ENCODE data around the gene MEGF9. TPM values are rescaled to one million over a fixed set of nuclear protein-coding genes. Genes with fewer than 3 reads are reported as not detected.
"Not testable (repeated sequence)": the region's sequence is repeated elsewhere in the genome, so short reads cannot be mapped to it uniquely, and the experiment has no call there.

The MEGF9 gene
- total RNA-seq, 2 donors from 2014 or later: 8.3 to 11.6 TPM

DNA sequence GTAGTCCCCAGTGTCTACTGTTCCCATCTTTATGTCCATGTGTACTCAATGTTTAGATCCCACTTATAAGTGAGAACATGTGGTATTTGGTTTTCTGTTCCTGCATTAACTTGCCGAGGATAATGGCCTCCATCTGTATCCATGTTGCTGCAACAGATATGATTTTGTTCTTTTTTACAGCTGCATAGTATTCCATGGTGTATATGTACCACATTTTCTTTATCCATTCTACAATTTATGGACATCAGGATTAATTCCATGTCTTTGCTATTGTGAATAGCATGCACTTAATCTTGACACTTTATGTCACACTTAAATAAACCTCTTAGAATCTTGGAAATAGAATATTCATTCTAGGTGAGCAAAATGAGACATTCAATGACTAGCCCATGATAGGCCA is 73.4 kb downstream of the MEGF9 start:
- ATAC-seq; DNase-seq; intact Hi-C loops (cut with DNase I, micrococcal nuclease): not testable (repeated sequence)

DNA sequence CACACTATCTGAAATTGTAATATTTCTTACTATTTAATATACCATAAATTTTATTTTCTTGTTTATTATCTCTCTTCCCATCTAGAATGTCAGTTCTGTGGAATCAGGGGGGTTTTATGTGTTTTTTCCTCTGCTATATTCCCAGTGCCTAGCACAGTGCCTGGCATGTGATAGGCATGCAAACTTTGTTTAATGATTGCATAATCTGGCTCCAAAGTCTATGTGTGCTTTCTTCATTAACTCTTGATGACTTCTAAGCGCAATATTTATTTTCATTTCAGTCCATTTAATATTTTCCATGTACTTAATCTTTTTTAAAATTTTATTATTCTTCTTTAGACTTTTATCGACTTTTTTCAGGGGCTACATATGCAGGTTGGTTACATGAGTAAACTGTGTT is 73.9 kb downstream of the MEGF9 start:
- DNase-seq: no peak
- intact Hi-C loops (cut with DNase I, micrococcal nuclease): no loop called here
- ATAC-seq: no peak

- no peak for DNase-seq
- intact Hi-C loops (cut with DNase I, micrococcal nuclease): no loop called here
- no peak for ATAC-seq
Observed at GRCh38 chr9:120637919-120638318, 76.4 kb downstream of the MEGF9 start.

GRCh38 chr9:120636194-120636957 is 77.9 kb downstream of the MEGF9 start:
- intact Hi-C loops (cut with DNase I, micrococcal nuclease): no loop called here
- no peak for DNase-seq
- ATAC-seq: no peak

- ATAC-seq (no peak), DNase-seq (no peak)
- intact Hi-C loops (cut with DNase I, micrococcal nuclease): no loop called here
Observed at GRCh38 chr9:120635011-120635410, 79.3 kb downstream of the MEGF9 start.

- no peak for DNase-seq
- intact Hi-C loops (cut with DNase I, micrococcal nuclease): no loop called here
Observed at GRCh38 chr9:120630333-120630732, 83.9 kb downstream of the MEGF9 start.

DNA sequence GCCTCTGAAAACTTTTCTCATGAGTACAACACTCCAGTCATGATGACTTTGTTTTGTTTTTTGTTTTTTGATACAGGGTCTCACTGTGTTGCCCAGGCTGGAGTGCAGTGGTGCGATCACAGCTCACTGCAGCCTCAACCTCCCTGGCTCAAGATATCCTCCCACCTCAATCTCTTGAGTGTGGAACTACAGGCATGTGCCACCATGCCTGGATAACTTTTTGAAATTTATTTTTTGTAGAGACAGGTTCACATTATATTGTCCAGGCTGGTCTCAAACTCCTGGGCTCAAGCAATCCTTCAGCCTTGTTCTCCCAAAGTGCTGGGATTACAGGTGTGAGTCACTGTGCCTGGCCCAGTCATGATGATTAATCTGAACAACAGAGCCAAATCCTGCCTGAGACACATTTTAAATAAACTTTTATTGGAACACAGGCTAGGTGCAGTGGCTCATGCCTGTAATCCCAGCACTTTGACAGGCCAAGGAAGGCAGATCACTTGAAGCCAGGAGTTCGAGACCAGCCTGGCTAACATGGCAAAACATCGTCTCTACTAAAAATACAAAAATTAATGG is 85.3 kb downstream of the MEGF9 start:
- DNase-seq; intact Hi-C loops (cut with DNase I, micrococcal nuclease); ATAC-seq: not testable (repeated sequence)

More at GRCh38 chr9:120630333-120630732, 83.9 kb downstream of the MEGF9 start:
- ATAC-seq: no peak

- ATAC-seq (no peak), DNase-seq (no peak)
- intact Hi-C loops (cut with DNase I, micrococcal nuclease): no loop called here
Observed at GRCh38 chr9:120628207-120628924, 85.9 kb downstream of the MEGF9 start.

- DNase-seq: no peak
- ATAC-seq: no peak
- intact Hi-C loops (cut with DNase I, micrococcal nuclease): no loop called here
Observed at GRCh38 chr9:120627073-120627472, 87.2 kb downstream of the MEGF9 start.

DNA sequence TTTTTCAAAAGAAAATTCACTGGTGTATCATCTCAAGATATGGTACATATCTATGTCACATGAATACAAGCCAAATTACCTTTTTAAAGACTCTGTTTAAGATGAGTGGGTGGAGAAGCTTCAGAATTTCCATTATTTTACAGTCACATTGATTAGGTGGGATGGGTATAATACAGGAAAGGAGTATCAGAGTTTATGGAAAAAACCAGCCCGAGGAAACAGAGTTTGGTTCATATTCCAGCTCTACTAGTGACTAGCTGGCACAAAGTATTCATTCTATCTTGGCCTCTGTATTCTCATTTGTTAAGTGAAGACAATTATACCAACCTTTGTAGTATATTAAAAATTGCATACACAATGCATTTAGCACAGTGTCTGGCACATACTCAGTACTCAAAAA is 87.8 kb downstream of the MEGF9 start:
- ATAC-seq (peak; percentile 32), DNase-seq (no peak)
- intact Hi-C loops (cut with DNase I, micrococcal nuclease): no loop called here

GRCh38 chr9:120625222-120625621 is 89.0 kb downstream of the MEGF9 start:
- intact Hi-C loops (cut with DNase I, micrococcal nuclease): no loop called here
- DNase-seq (no peak), ATAC-seq (no peak)

GRCh38 chr9:120622790-120623189 is 91.5 kb downstream of the MEGF9 start:
- intact Hi-C loops (cut with DNase I, micrococcal nuclease): no loop called here
- ATAC-seq (no peak), DNase-seq (no peak)

- DNase-seq (no peak), ATAC-seq (no peak)
- intact Hi-C loops (cut with DNase I, micrococcal nuclease): no loop called here
Observed at GRCh38 chr9:120621941-120622340, 92.3 kb downstream of the MEGF9 start.

GRCh38 chr9:120619751-120620655 is 94.3 kb downstream of the MEGF9 start:
- peak; percentile 29 to 61 for DNase-seq
- ATAC-seq: peak; percentile 87
- intact Hi-C loops (cut with DNase I, micrococcal nuclease): no loop called here

GRCh38 chr9:120616966-120617935 is 97.0 kb downstream of the MEGF9 start:
- ATAC-seq (no peak), DNase-seq (no peak)
- intact Hi-C loops (cut with DNase I, micrococcal nuclease): no loop called here

DNA sequence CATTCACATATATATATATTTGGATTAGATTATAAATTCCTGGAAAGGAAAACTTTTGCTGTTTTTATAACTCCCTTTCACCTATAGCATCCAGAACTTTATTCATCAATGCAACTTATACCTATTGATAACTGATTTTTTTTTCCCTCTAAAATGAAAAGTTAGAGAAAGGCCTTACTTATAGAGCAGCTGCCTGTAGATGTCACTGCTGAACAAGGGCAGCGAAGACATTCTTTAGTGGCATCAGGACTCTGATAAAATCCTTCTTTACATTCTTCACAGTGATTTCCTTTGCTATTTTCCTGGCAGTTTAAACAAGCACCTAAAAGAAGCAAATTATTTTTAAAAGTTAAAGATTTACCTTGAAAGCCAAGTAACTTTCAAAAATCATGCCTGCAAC is 102.1 kb downstream of the MEGF9 start:
- DNase-seq (no peak), ATAC-seq (no peak)
- intact Hi-C loops (cut with DNase I, micrococcal nuclease): no loop called here

GRCh38 chr9:120611690-120612068 is 102.6 kb downstream of the MEGF9 start:
- ATAC-seq: no peak
- DNase-seq: no peak
- intact Hi-C loops (cut with DNase I, micrococcal nuclease): no loop called here
